ENCODE measurements around the gene RSPH1.

RSPH1 gene

GRCh38 chr21:42468491-42469131, 27.4 kb downstream of the RSPH1 start:
- DNase-seq (ENCODE audit: low read depth): no peak
- H3K4me3 ChIP-seq (ENCODE audit: low read depth, low read length): no peak overlapping the region
- no peak for TF ChIP-seq CTCF (IDR thresholded peaks at IDR 0.05; ENCODE audit: low read depth, low read length, missing control alignments)

GRCh38 chr21:42467140-42467983, 28.7 kb downstream of the RSPH1 start:
- no peak for DNase-seq (ENCODE audit: low read depth)
- H3K4me3 ChIP-seq (ENCODE audit: low read depth, low read length): no peak overlapping the region
- peak; percentile 58 for TF ChIP-seq CTCF (IDR thresholded peaks at IDR 0.05; ENCODE audit: low read depth, low read length, missing control alignments)

- no peak for DNase-seq (ENCODE audit: low read depth)
- no peak for TF ChIP-seq CTCF (IDR thresholded peaks at IDR 0.05; ENCODE audit: low read depth, low read length, missing control alignments)
- H3K4me3 ChIP-seq (ENCODE audit: low read depth, low read length): no peak overlapping the region
Observed at GRCh38 chr21:42466700-42467099, 29.3 kb downstream of the RSPH1 start.

- no peak for DNase-seq (ENCODE audit: low read depth)
- no peak overlapping the region for H3K4me3 ChIP-seq (ENCODE audit: low read depth, low read length)
- TF ChIP-seq CTCF (IDR thresholded peaks at IDR 0.05; ENCODE audit: low read depth, low read length, missing control alignments): no peak
Observed at GRCh38 chr21:42465803-42466127, 30.3 kb downstream of the RSPH1 start.

- no peak overlapping the region; the same call in 1 of the 2 replicates for H3K4me3 ChIP-seq (ENCODE audit: low read depth, low read length)
- no peak for DNase-seq (ENCODE audit: low read depth)
- TF ChIP-seq CTCF (IDR thresholded peaks at IDR 0.05; ENCODE audit: low read depth, low read length, missing control alignments): no peak
Observed at GRCh38 chr21:42465008-42465802, 30.8 kb downstream of the RSPH1 start.

GRCh38 chr21:42463861-42464515, 32.0 kb downstream of the RSPH1 start:
- peak; percentile 91 for DNase-seq (ENCODE audit: low read depth)
- H3K4me3 ChIP-seq (ENCODE audit: low read depth, low read length): no peak overlapping the region
- TF ChIP-seq CTCF (IDR thresholded peaks at IDR 0.05; ENCODE audit: low read depth, low read length, missing control alignments): no peak

All from GM12864 (cell line).